Endothelial cell (in vitro differentiated cells): ENCODE measurements around the gene PAWR. TPM values are rescaled to one million over a fixed set of nuclear protein-coding genes. Genes with fewer than 3 reads are reported as not detected.
A peak's percentile ranks its signal among the peaks of the same experiment; 100 is the strongest.
"Not testable (repeated sequence)": the region's sequence is repeated elsewhere in the genome, so short reads cannot be mapped to it uniquely, and the experiment has no call there.

Experiments
- DNase-seq: peaks from one replicate; pipeline ENCODE4 v3.0.0; 2021; ENCODE audit warnings: low spot score
- H3K27ac Mint-ChIP-seq: one replicate; pipeline ENCODE4 v1.8.0; 2021; ENCODE audit warnings: mixed read lengths, inconsistent platforms; ENCODE audit not compliant: unreplicated experiment
- H3K27me3 Mint-ChIP-seq: one replicate; pipeline ENCODE4 v1.8.0; 2021; ENCODE audit warnings: mild to moderate bottlenecking, moderate library complexity, mixed read lengths, inconsistent platforms; ENCODE audit not compliant: unreplicated experiment
- H3K36me3 Mint-ChIP-seq: one replicate; pipeline ENCODE4 v1.8.0; 2021; ENCODE audit warnings: mild to moderate bottlenecking, low read depth, mixed read lengths, inconsistent platforms; ENCODE audit not compliant: unreplicated experiment
- H3K4me1 Mint-ChIP-seq: one replicate; pipeline ENCODE4 v1.8.0; 2021; ENCODE audit warnings: mild to moderate bottlenecking, mixed read lengths, inconsistent platforms; ENCODE audit not compliant: unreplicated experiment
- H3K4me3 Mint-ChIP-seq: one replicate; pipeline ENCODE4 v1.8.0; 2021; ENCODE audit warnings: mild to moderate bottlenecking, mixed read lengths, inconsistent platforms; ENCODE audit not compliant: unreplicated experiment
- H3K9me3 Mint-ChIP-seq: one replicate; pipeline ENCODE4 v1.8.0; 2021; ENCODE audit warnings: mixed read lengths, inconsistent platforms; ENCODE audit not compliant: unreplicated experiment
- total RNA-seq: library from RNA; stranded (reverse); fragmentation: NEBNext Ultra II Directional; extraction: Animal tissue kit (Norgen Biotek cat#: 25700); gene quantifications from one replicate; pipeline ENCODE4 v1.2.1, GENCODE V29; 2021; ENCODE audit not compliant: unreplicated experiment
- TF ChIP-seq, protein P1 (sequence below): fragments of 200-600 bp; sonication (generic); IDR thresholded peaks from one replicate; pipeline ENCODE4 v1.5.0; 2021; ENCODE audit warnings: antibody characterized with exemption; ENCODE audit not compliant: unreplicated experiment

The PAWR gene
- total RNA-seq, 1 donor from 2014 or later, result 92.3 TPM

- Mint-ChIP-seq H3K27ac (peak overlapping the region; percentile 98), H3K9me3 (no peaks in the 10 kb centered on the region), H3K36me3 (peaks cover 26% of the 10 kb centered on the region), H3K4me3 (no peak overlapping the region), H3K27me3 (peaks cover 10% of the 10 kb centered on the region), H3K4me1 (peaks cover 42% of the 10 kb centered on the region)
- TF ChIP-seq, protein P1, sequence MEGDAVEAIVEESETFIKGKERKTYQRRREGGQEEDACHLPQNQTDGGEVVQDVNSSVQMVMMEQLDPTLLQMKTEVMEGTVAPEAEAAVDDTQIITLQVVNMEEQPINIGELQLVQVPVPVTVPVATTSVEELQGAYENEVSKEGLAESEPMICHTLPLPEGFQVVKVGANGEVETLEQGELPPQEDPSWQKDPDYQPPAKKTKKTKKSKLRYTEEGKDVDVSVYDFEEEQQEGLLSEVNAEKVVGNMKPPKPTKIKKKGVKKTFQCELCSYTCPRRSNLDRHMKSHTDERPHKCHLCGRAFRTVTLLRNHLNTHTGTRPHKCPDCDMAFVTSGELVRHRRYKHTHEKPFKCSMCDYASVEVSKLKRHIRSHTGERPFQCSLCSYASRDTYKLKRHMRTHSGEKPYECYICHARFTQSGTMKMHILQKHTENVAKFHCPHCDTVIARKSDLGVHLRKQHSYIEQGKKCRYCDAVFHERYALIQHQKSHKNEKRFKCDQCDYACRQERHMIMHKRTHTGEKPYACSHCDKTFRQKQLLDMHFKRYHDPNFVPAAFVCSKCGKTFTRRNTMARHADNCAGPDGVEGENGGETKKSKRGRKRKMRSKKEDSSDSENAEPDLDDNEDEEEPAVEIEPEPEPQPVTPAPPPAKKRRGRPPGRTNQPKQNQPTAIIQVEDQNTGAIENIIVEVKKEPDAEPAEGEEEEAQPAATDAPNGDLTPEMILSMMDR, result no peak
- DNase-seq, result no peak
Measured at GRCh38 chr12:79548610-79548924, 142.2 kb downstream of the PAWR start.

DNA sequence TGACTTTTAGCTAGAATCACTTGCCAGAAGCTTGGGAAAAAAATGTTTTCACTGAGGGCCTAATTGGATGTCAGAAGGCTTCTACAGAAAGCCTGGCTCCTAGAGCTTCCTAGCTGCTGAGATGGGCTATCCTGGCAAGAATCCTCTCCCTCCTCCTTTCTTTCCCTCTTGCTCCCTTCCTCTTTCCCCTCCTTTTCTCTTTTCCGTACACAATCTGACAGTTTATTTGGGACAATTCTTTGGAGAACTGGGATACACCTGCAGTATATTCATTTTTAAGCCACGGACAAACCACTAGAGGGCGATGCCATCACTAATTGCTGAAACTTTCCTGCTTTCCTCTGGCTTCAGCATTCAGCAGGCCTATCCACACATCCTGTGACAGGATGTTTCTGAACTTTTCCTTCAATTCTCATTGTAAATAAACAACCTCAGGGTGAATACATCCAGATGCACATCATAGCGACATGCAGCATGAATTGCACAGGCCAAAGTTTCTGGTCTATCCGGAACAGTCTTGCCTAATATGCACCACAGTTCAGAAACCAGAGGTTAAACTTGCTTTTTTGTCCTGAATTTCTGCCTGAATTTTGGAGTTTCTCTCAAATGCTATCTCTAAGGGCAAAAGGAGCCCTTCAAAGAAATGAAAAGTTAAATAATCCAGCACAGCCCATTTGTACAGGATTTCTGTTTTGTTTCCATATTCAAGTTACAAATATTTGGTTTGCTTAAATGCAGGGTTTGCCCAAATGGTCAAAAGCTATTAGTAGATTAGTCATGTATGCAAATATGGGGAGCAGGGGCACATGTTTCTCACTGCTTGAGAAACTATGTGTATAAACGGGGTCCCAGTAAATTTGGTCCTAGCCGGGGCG is 142.8 kb downstream of the PAWR start:
- no peak overlapping the region for H3K4me3 Mint-ChIP-seq
- peak overlapping the region; percentile 98 for H3K27ac Mint-ChIP-seq
- H3K27me3 Mint-ChIP-seq, result peaks cover 8% of the 10 kb centered on the region
- H3K4me1 Mint-ChIP-seq, result peaks cover 48% of the 10 kb centered on the region
- H3K9me3 Mint-ChIP-seq, result no peaks in the 10 kb centered on the region
- TF ChIP-seq, protein P1, result peak; percentile 87
- peak; percentile 56 for DNase-seq
- H3K36me3 Mint-ChIP-seq, result peaks cover 20% of the 10 kb centered on the region

GRCh38 chr12:79547044-79547734 is 143.6 kb downstream of the PAWR start:
- Mint-ChIP-seq H3K4me3 (no peak overlapping the region), H3K27ac (peak overlapping the region; percentile 98), H3K36me3 (peaks cover 13% of the 10 kb centered on the region), H3K9me3 (no peaks in the 10 kb centered on the region), H3K27me3 (peaks cover 8% of the 10 kb centered on the region), H3K4me1 (peaks cover 49% of the 10 kb centered on the region)
- TF ChIP-seq, protein P1, result no peak
- peak; percentile 14 for DNase-seq

GRCh38 chr12:79546466-79547043 is 144.2 kb downstream of the PAWR start:
- peaks cover 7% of the 10 kb centered on the region for H3K36me3 Mint-ChIP-seq
- H3K9me3 Mint-ChIP-seq, result no peaks in the 10 kb centered on the region
- peak overlapping the region; percentile 98 for H3K27ac Mint-ChIP-seq
- peaks cover 49% of the 10 kb centered on the region for H3K4me1 Mint-ChIP-seq
- TF ChIP-seq, protein P1, result no peak
- H3K4me3 Mint-ChIP-seq, result no peak overlapping the region
- peaks cover 6% of the 10 kb centered on the region for H3K27me3 Mint-ChIP-seq
- no peak for DNase-seq

GRCh38 chr12:79544439-79544838 is 146.3 kb downstream of the PAWR start:
- peaks cover 41% of the 10 kb centered on the region for H3K4me1 Mint-ChIP-seq
- not testable (repeated sequence) for H3K27me3 Mint-ChIP-seq, H3K27ac Mint-ChIP-seq

More at GRCh38 chr12:79544439-79544838, 146.3 kb downstream of the PAWR start:
- DNase-seq, H3K9me3 Mint-ChIP-seq, H3K4me3 Mint-ChIP-seq, H3K36me3 Mint-ChIP-seq: not testable (repeated sequence)
